HTERT RPE-1 (cell line): Measurements from ENCODE around the gene AGAP2.

Source experiments
- in situ Hi-C: fragments of 300-500 bp; cut with MboI; formaldehyde crosslinking; loops from 4 replicates; pipeline ENCODE4 v1.14.3; 2020; ENCODE audit warnings: low sequenced_read_pairs

AGAP2 gene

GRCh38 chr12:57737467-57738460 is 778 bp downstream of the AGAP2 start:
- in situ Hi-C loops, result no loop called here

GRCh38 chr12:57736741-57737466 is 1.6 kb downstream of the AGAP2 start:
- in situ Hi-C loops, result no loop called here

- in situ Hi-C loops, result no loop called here
Measured at GRCh38 chr12:57735952-57736740, 2.4 kb downstream of the AGAP2 start.

- in situ Hi-C loops, result no loop called here
Measured at GRCh38 chr12:57735198-57735855, 3.2 kb downstream of the AGAP2 start.

DNA sequence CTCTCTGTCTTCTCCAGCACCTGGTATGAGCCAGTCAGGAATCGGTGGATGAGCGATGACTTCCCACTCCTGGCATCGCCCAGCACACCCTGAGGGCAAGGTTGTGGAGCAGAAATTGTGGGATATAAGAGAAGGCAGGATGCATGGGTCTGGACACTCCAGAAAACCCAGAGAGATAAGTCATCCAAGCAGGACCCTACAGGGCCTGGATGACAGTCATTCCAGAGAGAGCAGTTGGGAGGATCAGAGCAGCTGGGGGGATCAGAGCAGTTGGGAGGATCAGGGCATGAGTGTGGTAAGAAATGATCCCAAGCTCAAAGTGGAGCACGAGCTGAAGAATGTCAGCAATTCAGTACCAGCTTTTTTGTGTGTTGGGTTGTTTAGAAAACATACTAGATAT is 4.0 kb downstream of the AGAP2 start:
- in situ Hi-C loops, result no loop called here

- in situ Hi-C loops, result no loop called here
Measured at GRCh38 chr12:57733928-57734327, 4.6 kb downstream of the AGAP2 start.

- in situ Hi-C loops, result no loop called here
Measured at GRCh38 chr12:57732726-57733593, 5.6 kb downstream of the AGAP2 start.

DNA sequence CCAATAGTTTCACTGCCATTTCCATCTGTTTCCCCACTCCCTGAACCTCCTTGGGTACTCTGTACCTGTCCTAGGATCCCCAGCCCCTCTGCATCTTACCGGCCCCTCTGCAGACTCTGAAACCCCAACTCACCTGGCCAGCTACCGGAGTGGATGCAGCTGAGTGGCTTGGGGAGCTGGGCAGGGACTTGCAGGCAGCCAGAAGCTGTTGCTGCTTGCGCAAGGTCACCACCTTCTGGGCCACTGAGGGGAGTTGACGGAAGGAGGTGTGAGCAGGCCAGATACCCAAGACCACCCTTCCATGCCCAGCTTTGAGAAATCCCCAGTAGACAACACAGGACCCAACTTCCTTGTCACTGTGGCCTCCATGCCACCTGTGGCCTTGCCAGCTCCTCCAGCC is 6.3 kb downstream of the AGAP2 start:
- in situ Hi-C loops, result no loop called here

- in situ Hi-C loops, result no loop called here
Measured at GRCh38 chr12:57731411-57732080, 7.0 kb downstream of the AGAP2 start.

DNA sequence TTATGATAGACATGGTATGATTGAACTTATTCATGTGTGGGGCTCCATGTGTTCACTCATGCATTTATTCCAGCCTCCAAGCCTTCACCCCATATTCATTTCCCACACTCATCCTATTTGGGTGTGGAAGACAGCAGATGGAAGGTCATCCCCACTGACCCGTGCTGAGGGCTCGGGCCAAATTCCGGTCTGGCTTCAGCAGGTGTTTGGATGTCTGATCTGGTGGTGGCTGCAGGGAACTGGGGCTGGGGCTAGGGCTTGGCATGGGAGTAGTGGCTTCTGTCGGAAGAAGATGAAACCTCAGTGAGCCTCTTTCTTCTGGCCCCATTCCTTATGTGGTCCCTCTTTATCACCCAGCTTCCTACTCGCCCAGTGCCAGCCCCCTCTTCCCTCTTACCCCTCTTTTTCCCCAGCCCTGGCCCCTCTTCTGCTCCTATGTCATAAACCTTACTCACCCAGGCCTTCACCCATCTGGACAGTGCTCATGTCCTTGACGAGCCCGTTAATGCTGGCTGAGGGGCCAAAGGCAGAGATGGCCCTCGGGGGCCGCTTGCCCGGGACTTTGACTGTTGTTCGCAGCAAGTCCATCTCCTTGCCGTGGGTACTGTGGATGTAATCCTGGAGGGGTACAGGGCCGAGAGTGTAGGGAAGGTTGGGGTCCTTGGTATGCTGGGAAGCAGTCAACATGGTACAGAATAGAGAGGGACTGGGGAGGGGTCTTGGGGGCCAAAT is 8.0 kb downstream of the AGAP2 start:
- in situ Hi-C loops, result no loop called here

- in situ Hi-C loops, result no loop called here
Measured at GRCh38 chr12:57729321-57729844, 9.2 kb downstream of the AGAP2 start.

GRCh38 chr12:57727758-57728395 is 10.7 kb downstream of the AGAP2 start:
- in situ Hi-C loops, result no loop called here

GRCh38 chr12:57726884-57727757 is 11.4 kb downstream of the AGAP2 start:
- in situ Hi-C loops, result no loop called here

GRCh38 chr12:57726151-57726883 is 12.2 kb downstream of the AGAP2 start:
- in situ Hi-C loops, result no loop called here

DNA sequence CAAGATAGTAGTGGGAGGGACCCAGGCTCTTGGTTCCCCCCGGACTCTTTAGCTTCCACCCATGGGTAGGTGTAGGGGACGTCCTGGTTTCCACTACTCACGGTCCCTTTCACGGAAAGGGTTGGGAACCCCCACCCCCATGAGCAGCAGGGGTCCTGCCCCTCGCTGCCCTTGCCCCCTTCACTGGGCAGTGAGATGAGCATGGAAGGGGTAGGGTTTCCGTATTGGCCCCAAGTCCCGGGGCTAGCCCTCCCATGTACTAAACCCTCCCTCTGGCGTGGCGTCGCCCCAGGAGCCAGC is 12.7 kb downstream of the AGAP2 start:
- in situ Hi-C loops, result no loop called here
